HUES48 (cell line): ENCODE results near the gene SLC4A1AP.

Source experiments
- H3K27ac ChIP-seq: one replicate; pipeline ENCODE4 v1.7.0; 2013; ENCODE audit warnings: low read depth, low read length, inconsistent platforms
- H3K27me3 ChIP-seq: 2 replicates; pipeline ENCODE4 v1.6.1; 2013; ENCODE audit warnings: mild to moderate bottlenecking, low read length; ENCODE audit not compliant: control insufficient read depth, insufficient read depth
- H3K36me3 ChIP-seq: 2 replicates; pipeline ENCODE4 v1.6.1; 2013; ENCODE audit warnings: low read length; ENCODE audit not compliant: control insufficient read depth, insufficient read depth
- H3K4me1 ChIP-seq: 2 replicates; pipeline ENCODE4 v1.6.1; 2013; ENCODE audit warnings: mild to moderate bottlenecking, low read length; ENCODE audit not compliant: control insufficient read depth, insufficient read depth
- H3K4me3 ChIP-seq: 2 replicates; pipeline ENCODE4 v1.5.1; 2013; ENCODE audit warnings: mild to moderate bottlenecking, low read depth, low read length
- H3K9ac ChIP-seq: 2 replicates; pipeline ENCODE4 v1.6.1; 2013; ENCODE audit warnings: mild to moderate bottlenecking, low read depth, low read length, moderate library complexity
- H3K9me3 ChIP-seq: 2 replicates; pipeline ENCODE4 v1.6.1; 2013; ENCODE audit warnings: low read length; ENCODE audit not compliant: control insufficient read depth, insufficient read depth

SLC4A1AP gene

DNA sequence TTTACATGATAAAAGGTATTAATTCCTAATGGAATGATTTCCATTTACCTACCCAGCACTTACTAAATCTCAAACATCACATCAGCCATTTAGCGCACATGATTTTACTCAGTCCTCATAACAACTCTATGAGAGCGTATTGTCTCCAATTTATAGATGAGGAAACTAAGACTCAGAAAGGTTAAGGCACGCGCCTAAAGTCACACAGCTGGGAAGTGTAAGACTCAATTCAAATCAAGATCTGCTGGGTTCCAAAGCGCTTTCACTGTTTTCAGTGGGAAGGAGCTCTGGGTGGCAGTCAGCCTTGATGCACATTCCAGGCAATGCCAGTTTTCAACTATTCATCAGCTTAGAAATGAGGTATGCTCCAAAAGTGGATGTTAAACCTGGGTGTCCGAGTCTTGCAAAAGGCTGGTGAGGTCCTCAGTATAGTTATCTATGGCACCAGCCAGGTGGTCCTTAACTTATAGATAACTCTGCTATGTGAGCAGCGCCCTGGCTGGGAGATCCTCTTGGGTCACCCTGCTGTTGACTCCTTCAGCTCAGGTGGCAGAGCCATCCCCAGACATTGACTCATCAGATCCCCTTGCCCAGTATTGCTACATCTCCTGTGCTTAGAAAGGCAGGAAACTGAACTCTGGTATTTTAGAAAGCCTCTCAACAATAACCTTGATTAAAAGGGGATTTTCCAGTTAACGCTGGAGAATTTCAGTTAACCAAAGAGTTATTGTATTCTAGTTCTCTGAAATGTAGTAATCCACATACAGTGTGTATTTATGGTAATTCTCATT is 47.1 kb downstream of the SLC4A1AP start:
- no peak overlapping the region for H3K9ac ChIP-seq
- peaks cover 9% of the 10 kb centered on the region for H3K4me1 ChIP-seq
- no peaks in the 10 kb centered on the region for H3K36me3 ChIP-seq
- no peak overlapping the region for H3K4me3 ChIP-seq
- no peaks in the 10 kb centered on the region for H3K9me3 ChIP-seq
- peaks cover 4% of the 10 kb centered on the region; the same call in 1 of the 2 replicates for H3K27me3 ChIP-seq
- no peak overlapping the region for H3K27ac ChIP-seq

DNA sequence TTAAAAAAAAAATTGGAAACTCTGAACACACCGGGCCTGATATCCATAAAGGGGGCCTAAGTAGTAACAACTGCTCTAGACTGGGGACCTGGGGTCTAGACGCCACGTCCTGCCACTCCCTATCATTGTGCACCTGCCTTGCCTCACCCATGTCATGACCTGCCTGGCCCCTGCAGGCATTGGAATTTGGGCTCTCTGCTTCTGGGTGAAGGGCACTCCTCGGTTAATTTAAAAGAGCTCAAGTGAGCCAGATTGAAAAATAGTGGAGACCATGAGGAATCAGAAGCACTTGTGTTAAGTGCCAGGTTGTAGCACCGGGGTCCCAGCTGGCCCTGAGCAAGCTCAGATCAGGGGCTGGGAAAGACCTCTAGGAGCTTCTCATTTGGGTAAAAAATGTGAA is 48.1 kb downstream of the SLC4A1AP start:
- H3K4me1 ChIP-seq, result peaks cover 11% of the 10 kb centered on the region
- no peaks in the 10 kb centered on the region for H3K36me3 ChIP-seq
- no peak overlapping the region for H3K27ac ChIP-seq

DNA sequence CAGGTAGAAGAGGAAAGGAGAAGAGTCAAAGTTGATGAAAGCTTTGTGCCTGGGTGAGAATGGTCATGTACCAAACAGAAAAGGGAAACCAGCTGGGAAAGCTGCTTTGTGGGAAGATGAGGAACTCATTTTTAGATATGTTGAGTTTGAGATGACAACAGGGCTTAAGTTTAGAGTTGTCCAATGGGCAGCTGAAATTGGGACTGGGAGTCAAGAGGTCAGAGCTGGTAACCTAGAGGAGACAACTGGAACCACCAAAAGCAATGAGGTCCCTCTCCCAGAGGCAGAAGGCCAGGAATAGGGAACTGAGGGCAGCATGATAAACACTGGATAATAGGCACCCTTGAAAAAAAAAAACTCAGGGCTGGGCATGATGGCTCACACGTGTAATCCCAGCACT is 48.8 kb downstream of the SLC4A1AP start:
- no peak overlapping the region for H3K9ac ChIP-seq
- H3K36me3 ChIP-seq, result no peaks in the 10 kb centered on the region
- H3K27me3 ChIP-seq, result peaks cover 11% of the 10 kb centered on the region; the same call in 1 of the 2 replicates
- H3K4me1 ChIP-seq, result peaks cover 14% of the 10 kb centered on the region
- H3K27ac ChIP-seq, result no peak overlapping the region
- H3K9me3 ChIP-seq, result no peaks in the 10 kb centered on the region
- H3K4me3 ChIP-seq, result no peak overlapping the region

More for the DNA sequence above, 48.1 kb downstream of the SLC4A1AP start:
- Histone ChIP-seq H3K9ac (no peak overlapping the region), H3K4me3 (no peak overlapping the region), H3K9me3 (no peaks in the 10 kb centered on the region), H3K27me3 (peaks cover 5% of the 10 kb centered on the region; the same call in 1 of the 2 replicates)

DNA sequence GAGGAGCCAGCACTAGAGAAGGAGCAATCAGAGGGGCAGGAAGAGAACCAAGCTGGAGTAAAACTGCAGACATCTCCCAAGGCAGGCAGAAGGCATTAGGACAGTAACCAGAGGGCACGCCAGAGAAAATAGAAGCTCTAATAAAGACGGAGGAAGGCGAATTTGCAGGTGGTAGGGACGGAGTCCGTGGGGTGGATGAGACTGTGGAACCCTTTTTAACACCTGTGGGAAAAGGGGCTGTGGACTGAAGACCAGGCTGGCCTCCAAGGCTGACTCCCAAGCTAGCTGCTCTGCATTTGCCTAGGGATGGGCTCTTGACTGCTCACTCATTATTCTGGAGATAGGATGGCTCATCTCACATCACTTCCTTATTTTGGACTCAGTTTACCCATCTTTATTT is 49.5 kb downstream of the SLC4A1AP start:
- no peaks in the 10 kb centered on the region for H3K9me3 ChIP-seq
- no peaks in the 10 kb centered on the region for H3K36me3 ChIP-seq
- peaks cover 14% of the 10 kb centered on the region for H3K4me1 ChIP-seq
- H3K9ac ChIP-seq, result no peak overlapping the region
- H3K27ac ChIP-seq, result no peak overlapping the region
- H3K4me3 ChIP-seq, result no peak overlapping the region
- H3K27me3 ChIP-seq, result peaks cover 11% of the 10 kb centered on the region; the same call in 1 of the 2 replicates

DNA sequence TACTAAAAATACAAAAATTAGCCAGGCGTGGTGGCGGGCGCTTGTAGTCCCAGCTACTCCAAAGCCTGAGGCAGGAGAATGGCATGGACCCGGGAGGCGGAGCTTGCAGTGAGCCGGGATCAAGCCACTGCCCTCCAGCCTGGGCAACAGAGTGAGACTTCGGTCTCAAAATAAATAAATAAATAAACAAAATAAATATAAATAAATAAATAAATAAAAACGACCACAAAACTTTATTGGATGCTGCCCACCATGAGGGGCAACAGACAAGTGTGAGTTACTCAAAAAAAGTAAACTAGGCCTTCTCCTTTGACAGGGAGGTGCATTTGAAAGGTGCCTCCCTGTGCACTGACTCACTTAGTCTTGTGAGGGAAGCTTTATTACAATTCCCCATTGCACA is 50.4 kb downstream of the SLC4A1AP start:
- no peak overlapping the region for H3K27ac ChIP-seq
- H3K4me3 ChIP-seq, result no peak overlapping the region
- peaks cover 11% of the 10 kb centered on the region; the same call in 1 of the 2 replicates for H3K27me3 ChIP-seq
- no peaks in the 10 kb centered on the region for H3K36me3 ChIP-seq
- H3K4me1 ChIP-seq, result peaks cover 14% of the 10 kb centered on the region
- no peak overlapping the region for H3K9ac ChIP-seq
- no peaks in the 10 kb centered on the region for H3K9me3 ChIP-seq

DNA sequence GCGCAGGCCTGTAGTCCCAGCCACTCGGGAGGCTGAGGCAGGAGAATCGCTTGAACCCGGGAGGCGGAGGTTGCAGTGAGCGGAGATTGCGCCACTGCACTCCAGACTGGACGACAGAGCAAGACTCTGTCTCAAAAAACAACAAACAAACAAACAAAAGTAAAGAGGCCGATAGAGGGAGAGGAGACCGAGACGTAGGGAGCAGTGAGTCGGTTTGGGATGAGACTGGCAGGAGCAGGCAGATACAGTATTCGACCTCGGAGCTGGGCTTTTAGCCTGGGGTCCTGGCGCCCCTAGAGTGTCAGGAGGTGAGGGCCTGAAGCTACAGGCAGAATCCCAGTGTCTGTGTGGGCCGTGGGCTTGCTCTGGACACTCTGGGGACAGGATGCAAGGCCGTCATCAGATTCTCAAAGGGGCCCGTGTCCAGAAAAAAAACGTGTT is 51.2 kb downstream of the SLC4A1AP start:
- Histone ChIP-seq H3K4me3 (peak overlapping the region; percentile 84), H3K36me3 (no peaks in the 10 kb centered on the region), H3K27ac (peak overlapping the region; percentile 60), H3K27me3 (peaks cover 11% of the 10 kb centered on the region; the same call in 1 of the 2 replicates), H3K9ac (peak overlapping the region; percentile 45), H3K4me1 (peaks cover 14% of the 10 kb centered on the region), H3K9me3 (no peaks in the 10 kb centered on the region)

DNA sequence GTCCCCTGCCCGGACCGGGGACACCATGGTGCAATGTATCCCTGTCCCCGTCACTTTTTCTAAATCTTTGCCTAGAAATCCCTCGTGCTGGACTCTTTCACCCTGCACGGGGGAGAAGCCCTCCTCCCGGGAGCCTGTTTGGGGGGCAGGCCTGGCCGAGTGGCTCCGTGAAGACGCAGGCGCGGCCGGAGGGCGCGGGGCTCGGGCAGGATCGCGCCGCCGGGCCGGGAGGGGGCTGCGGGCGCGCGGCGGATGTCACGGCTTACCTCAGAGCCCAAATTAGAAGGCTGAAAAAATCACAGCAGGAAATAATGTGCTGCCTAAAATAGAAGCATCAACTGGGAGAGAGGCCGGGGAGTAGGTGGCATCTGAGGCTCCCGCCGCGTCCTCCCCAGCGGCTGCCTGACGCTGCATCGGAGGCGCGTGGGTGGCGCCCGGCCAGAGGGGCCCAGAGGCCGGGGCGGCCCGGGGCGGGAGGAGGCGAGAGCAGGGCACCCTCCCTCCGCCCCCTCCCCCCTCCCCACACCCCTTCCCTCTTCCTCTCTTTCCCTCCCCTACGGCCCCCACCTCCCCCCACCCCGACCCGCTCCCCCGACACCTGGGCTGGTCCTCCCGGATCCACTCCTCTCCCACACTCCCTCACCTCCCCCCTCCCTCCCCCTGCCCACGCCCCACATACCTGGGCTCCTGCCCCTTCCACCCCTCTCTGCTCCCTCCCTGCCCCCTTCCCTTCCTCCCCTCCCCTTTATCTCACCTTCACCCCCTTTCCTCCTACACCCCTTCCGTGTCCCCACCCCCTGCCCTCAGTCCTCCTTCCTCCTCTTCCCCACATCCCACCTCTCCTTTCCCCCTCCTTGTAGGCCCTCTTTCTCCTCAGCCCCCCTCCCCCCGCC is 51.9 kb downstream of the SLC4A1AP start:
- H3K27ac ChIP-seq, result peak overlapping the region; percentile 61
- peak overlapping the region; percentile 45 for H3K9ac ChIP-seq
- peak overlapping the region; percentile 84 for H3K4me3 ChIP-seq
- H3K27me3 ChIP-seq, result peaks cover 11% of the 10 kb centered on the region; the same call in 1 of the 2 replicates
- H3K9me3 ChIP-seq, result no peaks in the 10 kb centered on the region
- H3K36me3 ChIP-seq, result no peaks in the 10 kb centered on the region
- H3K4me1 ChIP-seq, result peaks cover 14% of the 10 kb centered on the region

DNA sequence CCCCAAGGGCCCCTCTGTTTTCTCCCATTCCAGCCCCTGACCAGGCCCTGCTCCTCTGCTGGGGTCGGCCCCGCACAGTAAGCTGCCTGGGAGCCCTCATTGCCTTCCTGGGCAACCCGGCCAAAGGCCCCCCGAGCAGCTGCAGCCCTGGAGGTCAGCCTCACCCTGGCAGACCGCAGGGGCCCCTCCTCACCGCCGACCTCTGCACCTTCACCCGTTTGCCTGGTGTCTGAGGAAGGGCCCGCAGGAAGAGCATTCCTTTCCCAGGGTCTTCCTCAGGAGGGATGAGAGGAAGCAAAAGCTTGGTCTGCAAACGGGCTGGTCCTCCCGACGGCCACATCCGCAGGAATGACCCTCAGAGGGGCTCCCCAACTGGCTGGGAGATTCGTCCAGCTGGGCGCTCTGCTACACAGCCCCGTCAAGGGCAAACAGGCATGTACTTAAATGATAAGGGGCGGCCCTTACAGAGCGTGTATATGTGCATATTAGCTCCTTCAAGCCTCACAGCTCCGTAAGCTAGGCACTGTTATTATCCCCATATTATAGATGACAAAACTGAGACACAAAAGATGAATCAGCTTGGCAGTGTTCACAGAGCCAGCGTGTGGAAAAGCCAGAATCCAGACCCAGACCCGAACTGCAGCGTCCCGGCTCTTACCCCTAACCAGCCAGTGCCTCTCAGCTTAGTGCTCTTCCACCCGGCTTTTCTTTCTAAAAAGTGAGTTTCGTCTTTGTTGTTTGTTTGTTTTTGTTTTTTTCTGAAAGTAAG is 52.8 kb downstream of the SLC4A1AP start:
- H3K4me1 ChIP-seq, result peaks cover 14% of the 10 kb centered on the region
- H3K27ac ChIP-seq, result peak overlapping the region; percentile 61
- no peak overlapping the region for H3K9ac ChIP-seq

DNA sequence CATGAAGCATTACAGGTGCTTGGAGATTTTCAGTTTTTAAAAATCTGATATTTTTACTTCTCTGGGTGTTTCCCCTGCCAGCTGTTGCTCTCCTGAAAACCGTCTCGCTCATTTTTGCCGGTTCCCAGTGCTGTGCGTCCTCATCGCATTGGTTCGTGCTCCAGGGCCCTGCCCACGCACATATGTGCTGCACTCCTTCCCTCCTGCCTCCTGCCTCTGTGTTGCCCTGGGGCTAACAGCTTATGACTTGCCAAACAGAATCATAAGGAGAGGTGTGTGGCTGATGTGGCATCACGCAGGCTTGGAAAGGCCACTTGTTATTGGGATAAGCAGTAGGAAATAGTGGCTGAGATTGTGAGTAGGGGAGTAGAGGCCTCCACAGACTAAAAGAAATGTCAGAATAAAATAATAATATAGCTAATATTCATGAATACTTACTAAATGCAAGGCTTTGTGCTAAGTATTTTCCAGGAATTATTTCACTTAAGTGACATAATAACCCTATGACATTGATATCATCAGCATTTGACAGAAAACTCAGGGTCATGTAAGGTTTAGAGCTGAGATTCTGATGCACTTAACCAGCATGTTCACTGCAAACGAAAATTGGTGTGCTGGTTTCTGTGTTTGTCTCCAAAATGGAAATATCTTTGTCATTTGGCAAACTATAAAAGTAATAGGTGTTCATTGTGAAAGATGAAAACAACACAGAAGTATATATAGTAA is 53.5 kb downstream of the SLC4A1AP start:
- Histone ChIP-seq H3K9ac (no peak overlapping the region), H3K4me3 (peak overlapping the region; percentile 49), H3K27me3 (peaks cover 11% of the 10 kb centered on the region; the same call in 1 of the 2 replicates), H3K4me1 (peaks cover 14% of the 10 kb centered on the region), H3K27ac (no peak overlapping the region), H3K9me3 (no peaks in the 10 kb centered on the region), H3K36me3 (no peaks in the 10 kb centered on the region)

More for the DNA sequence above, 52.8 kb downstream of the SLC4A1AP start:
- Histone ChIP-seq H3K27me3 (peaks cover 11% of the 10 kb centered on the region; the same call in 1 of the 2 replicates), H3K36me3 (no peaks in the 10 kb centered on the region), H3K9me3 (no peaks in the 10 kb centered on the region), H3K4me3 (peak overlapping the region; percentile 49)
